Esophagus squamous epithelium (tissue), 4 donors: Measurements from ENCODE around the gene PEX26.

Source experiments
- CTCF ChIP-seq, 6 experiments: fragments of 450-650 bp in 4 of 6; fragments of 200-600 bp in 2 of 6; sonication (generic) in 2 of 6; IDR thresholded peaks; one replicate each; pipeline ENCODE4 v1.5.1; 2016 to 2019; ENCODE audit warnings: antibody characterized with exemption in 6 of 6, mild to moderate bottlenecking in 4 of 6, moderate library complexity in 4 of 6
- POLR2A ChIP-seq, 4 donors: fragments of 450-650 bp; IDR thresholded peaks; one replicate each; pipeline ENCODE4 v1.6.1; 2017; ENCODE audit warnings: antibody characterized with exemption in 4 of 4, mild to moderate bottlenecking in 4 of 4, moderate library complexity in 3 of 4

- TF ChIP-seq CTCF (IDR thresholded peaks at IDR 0.05) (no peak), POLR2A (IDR thresholded peaks at IDR 0.05) (no peak)
Observed at GRCh38 chr22:18146389-18146753, 68.6 kb downstream of the PEX26 start.
